OCI-LY7 (cell line): Measurements from ENCODE around the gene TCEANC2. TPM values are rescaled to one million over a fixed set of nuclear protein-coding genes. Genes with fewer than 3 reads are reported as not detected.

ENCODE experiments used
- BruUV-seq: library from RNA; stranded (reverse); fragments of 400-500 nt; replicated peaks from 2 replicates; lab custom pipeline; 2021; lab: Mats Ljungman, UMichigan
- CTCF ChIA-PET: fragments of 300-600 bp; sonication (Branson Sonifier 250); formaldehyde crosslinking; loops from one replicate; lab custom pipeline; 2022; ENCODE audit warnings: antibody characterized with exemption; ENCODE audit not compliant: unreplicated experiment; lab: Charles Lee
- POLR2A ChIA-PET: fragments of 300-600 bp; sonication (Branson Sonifier 250); formaldehyde crosslinking; loops from one replicate; lab custom pipeline; 2022; ENCODE audit warnings: antibody characterized with exemption; lab: Charles Lee
- DNase-seq: peaks from one replicate; pipeline ENCODE4 v3.0.0-alpha.2; 2015; ENCODE audit warnings: low spot score
- H2AFZ ChIP-seq: fragments of 200-600 bp; sonication (generic), shearing (Covaris generic); 2 replicates; pipeline ENCODE4 v1.6.1; 2014; ENCODE audit warnings: mild to moderate bottlenecking, antibody characterized with exemption, low read length, moderate library complexity
- H3K27ac ChIP-seq: fragments of 200-600 bp; sonication (generic); 2 replicates; pipeline ENCODE4 v1.5.1; 2014; ENCODE audit warnings: mixed run types, low read depth, mild to moderate bottlenecking, moderate library complexity, low read length, inconsistent platforms; ENCODE audit not compliant: poor library complexity, severe bottlenecking
- H3K36me3 ChIP-seq: fragments of 200-600 bp; sonication (generic); 2 replicates; pipeline ENCODE4 v1.6.1; 2014; ENCODE audit warnings: mild to moderate bottlenecking, antibody characterized with exemption, low read length, moderate library complexity, mixed read lengths; ENCODE audit not compliant: insufficient read depth
- H3K4me1 ChIP-seq: fragments of 200-600 bp; sonication (generic); 2 replicates; pipeline ENCODE4 v1.5.1; 2014; ENCODE audit warnings: mild to moderate bottlenecking, low read length; ENCODE audit not compliant: insufficient read depth, poor library complexity, severe bottlenecking
- H3K4me2 ChIP-seq: fragments of 200-600 bp; sonication (generic); 2 replicates; pipeline ENCODE4 v1.6.1; 2014; ENCODE audit warnings: mild to moderate bottlenecking, low read length
- H3K4me3 ChIP-seq: fragments of 200-600 bp; sonication (generic); 2 replicates; pipeline ENCODE4 v1.5.1; 2014; ENCODE audit warnings: mild to moderate bottlenecking, low read depth, low read length; ENCODE audit not compliant: poor library complexity, severe bottlenecking
- H3K79me2 ChIP-seq: fragments of 200-600 bp; sonication (generic); 2 replicates; pipeline ENCODE4 v1.6.1; 2016; ENCODE audit warnings: low read depth, mild to moderate bottlenecking, low read length, moderate library complexity, mixed read lengths; ENCODE audit not compliant: insufficient read depth
- H3K9me2 ChIP-seq: fragments of 200-600 bp; sonication (generic); 2 replicates; pipeline ENCODE4 v1.6.1; 2016; ENCODE audit warnings: mild to moderate bottlenecking, low read length, mixed read lengths; ENCODE audit not compliant: insufficient read depth
- H3K9me3 ChIP-seq: fragments of 200-600 bp; sonication (generic); 2 replicates; pipeline ENCODE4 v1.6.1; 2014; ENCODE audit warnings: mild to moderate bottlenecking, mixed run types, low read length, mixed read lengths
- H4K20me1 ChIP-seq: fragments of 200-600 bp; sonication (generic); 2 replicates; pipeline ENCODE4 v1.6.1; 2014; ENCODE audit warnings: mild to moderate bottlenecking, antibody characterized with exemption, low read length, moderate library complexity, mixed read lengths; ENCODE audit not compliant: insufficient read depth
- CTCF ChIP-seq: fragments of 200-600 bp; sonication (generic); conservative IDR thresholded peaks from 2 replicates; pipeline ENCODE4 v1.5.1; 2014; ENCODE audit warnings: mild to moderate bottlenecking, antibody characterized with exemption, low read length, moderate library complexity, mixed read lengths
- EZH2phosphoT487 ChIP-seq: fragments of 200-600 bp; sonication (generic); IDR thresholded peaks from 2 replicates; pipeline ENCODE4 v1.6.1; 2018; ENCODE audit warnings: low read depth, borderline replicate concordance, mild to moderate bottlenecking, mixed run types, antibody characterized with exemption, low read length, moderate library complexity, mixed read lengths
- intact Hi-C: fragments of 100-400 bp; cut with micrococcal nuclease; formaldehyde crosslinking; loops from one replicate; pipeline ENCODE4 v1.10.0; 2022; ENCODE audit not compliant: unreplicated experiment
- total RNA-seq, 2 experiments: library from RNA; depleted of rRNA in 1 of 2; stranded (reverse); fragments of >200 nt in 1 of 2; shearing (Covaris generic) in 1 of 2; gene quantifications; 2 replicates each; pipeline ENCODE4 v1.2.3, GENCODE V29; 2014 to 2022

The TCEANC2 gene
- total RNA-seq, 2 experiments from 2014 or later, result 5.1 to 9.5 TPM

GRCh38 chr1:54139711-54140110 lies 86.3 kb downstream of the TCEANC2 start:
- ChIA-PET POLR2A (no interaction called here), CTCF (no interaction called here)
- no peak for TF ChIP-seq CTCF
- no peak for TF ChIP-seq EZH2phosphoT487
- BruUV-seq, result no TSS peak
- H3K4me1 ChIP-seq, result no peaks in the 10 kb centered on the region
- H3K4me3 ChIP-seq, result no peak overlapping the region
- no peaks in the 10 kb centered on the region for H3K9me2 ChIP-seq
- intact Hi-C loops, result no loop called here
- no peaks in the 10 kb centered on the region for H3K79me2 ChIP-seq
- no peak overlapping the region for H3K4me2 ChIP-seq
- no peak overlapping the region for H3K27ac ChIP-seq
- H2AFZ ChIP-seq, result no peak overlapping the region
- no peaks in the 10 kb centered on the region for H4K20me1 ChIP-seq
- H3K9me3 ChIP-seq, result no peaks in the 10 kb centered on the region
- H3K36me3 ChIP-seq, result no peaks in the 10 kb centered on the region
- DNase-seq, result no peak

- Histone ChIP-seq H3K4me3 (no peak overlapping the region), H3K27ac (no peak overlapping the region), H2AFZ (no peak overlapping the region), H3K79me2 (no peaks in the 10 kb centered on the region), H3K36me3 (no peaks in the 10 kb centered on the region), H4K20me1 (no peaks in the 10 kb centered on the region), H3K9me3 (no peaks in the 10 kb centered on the region), H3K4me1 (no peaks in the 10 kb centered on the region), H3K9me2 (no peaks in the 10 kb centered on the region), H3K4me2 (no peak overlapping the region)
- DNase-seq, result no peak
- TF ChIP-seq CTCF (no peak), EZH2phosphoT487 (no peak)
- ChIA-PET CTCF (interaction anchor here (0.6 kb wide), 1 partner anchor 58 kb away, joined by 4 read pairs; the partner anchor contains the start of gene MRPL37), POLR2A (no interaction called here)
- intact Hi-C loops, result no loop called here
- BruUV-seq, result no TSS peak
Observed at GRCh38 chr1:54142146-54142900, 88.9 kb downstream of the TCEANC2 start.

DNA sequence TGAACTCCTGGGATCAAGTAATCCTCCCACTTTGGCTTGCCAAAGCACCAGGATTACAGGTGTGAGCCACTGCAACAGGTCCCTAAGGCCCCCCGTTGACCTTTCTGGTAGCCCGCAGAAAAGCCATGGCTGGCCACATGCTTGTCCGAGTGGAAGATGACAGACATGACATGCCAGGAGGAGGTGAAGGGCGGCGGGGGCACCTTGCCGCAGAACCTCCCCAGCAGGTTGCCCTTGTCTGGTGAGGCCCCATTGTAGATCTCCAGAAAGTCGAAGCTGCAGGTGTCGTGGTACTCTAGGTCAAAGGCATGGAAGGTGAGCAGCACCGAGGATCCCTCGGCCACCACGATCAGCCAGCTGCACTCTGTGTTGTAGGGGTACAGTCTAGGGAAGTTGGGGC lies 91.0 kb downstream of the TCEANC2 start:
- TF ChIP-seq EZH2phosphoT487, result no peak
- no peak for TF ChIP-seq CTCF
- DNase-seq, result no peak
- H3K4me3 ChIP-seq, result no peak overlapping the region
- no peak overlapping the region for H2AFZ ChIP-seq
- no peaks in the 10 kb centered on the region for H3K36me3 ChIP-seq
- no peaks in the 10 kb centered on the region for H4K20me1 ChIP-seq
- ChIA-PET POLR2A (no interaction called here), CTCF (no interaction called here)
- H3K4me1 ChIP-seq, result no peaks in the 10 kb centered on the region
- H3K27ac ChIP-seq, result no peak overlapping the region
- intact Hi-C loops, result no loop called here
- no peaks in the 10 kb centered on the region for H3K9me2 ChIP-seq
- BruUV-seq, result no TSS peak
- no peaks in the 10 kb centered on the region for H3K9me3 ChIP-seq
- no peaks in the 10 kb centered on the region for H3K79me2 ChIP-seq
- no peak overlapping the region for H3K4me2 ChIP-seq
